ENCODE results near the gene SCD5.
"Not testable (repeated sequence)": the region's sequence is repeated elsewhere in the genome, so short reads cannot be mapped to it uniquely, and the experiment has no call there.

The SCD5 gene

GRCh38 chr4:82798168-82799005, at the start of gene SCD5:
Gene SCD5 (minus strand): TSS chr4:82798796. CDS start chr4:82798537, 259 bp downstream.
- DNase-seq, result peak; percentile 25

GRCh38 chr4:82842593-82842992, 44.0 kb upstream of the SCD5 start:
- no peak for DNase-seq

- DNase-seq, result no peak
These were observed 41.0 kb upstream of the SCD5 start for GRCh38 chr4:82839624-82840023.

- no peak for DNase-seq
These were observed 35.2 kb upstream of the SCD5 start for GRCh38 chr4:82833696-82834313.

GRCh38 chr4:82833060-82833459, 34.5 kb upstream of the SCD5 start:
- DNase-seq, result not testable (repeated sequence)

GRCh38 chr4:82825425-82825824, 26.8 kb upstream of the SCD5 start:
- no peak for DNase-seq

- DNase-seq, result no peak
These were observed 24.5 kb upstream of the SCD5 start for GRCh38 chr4:82823062-82823461.

- DNase-seq, result no peak
These were observed 22.1 kb upstream of the SCD5 start for GRCh38 chr4:82820689-82821088.

GRCh38 chr4:82818664-82819662, 20.4 kb upstream of the SCD5 start:
- DNase-seq, result no peak

- DNase-seq, result not testable (repeated sequence)
These were observed 18.3 kb upstream of the SCD5 start for GRCh38 chr4:82816874-82817273.

GRCh38 chr4:82814034-82814433, 15.4 kb upstream of the SCD5 start:
- DNase-seq, result no peak

GRCh38 chr4:82811838-82812341, 13.3 kb upstream of the SCD5 start:
- DNase-seq, result no peak

- DNase-seq, result no peak
These were observed 12.8 kb upstream of the SCD5 start for GRCh38 chr4:82811392-82811791.

GRCh38 chr4:82810176-82810575, 11.6 kb upstream of the SCD5 start:
- no peak for DNase-seq

- DNase-seq, result no peak
These were observed 11.0 kb upstream of the SCD5 start for GRCh38 chr4:82809619-82810018.

GRCh38 chr4:82803746-82804145, 5.2 kb upstream of the SCD5 start:
- DNase-seq, result no peak

GRCh38 chr4:82802911-82803310, 4.3 kb upstream of the SCD5 start:
- DNase-seq, result no peak

- no peak for DNase-seq
These were observed 3.4 kb upstream of the SCD5 start for GRCh38 chr4:82801910-82802521.

GRCh38 chr4:82799006-82799881, 648 bp upstream of the SCD5 start:
- DNase-seq, result no peak

- no peak for DNase-seq
These were observed 1.0 kb downstream of the SCD5 start for GRCh38 chr4:82797405-82798111.

GRCh38 chr4:82797040-82797404, 1.6 kb downstream of the SCD5 start:
- no peak for DNase-seq

All from NCI-H774 (cell line).